Cerebellar nuclear complex (tissue), 1 donor: ENCODE data around the gene RAB29.
"Not testable (repeated sequence)": the region's sequence is repeated elsewhere in the genome, so short reads cannot be mapped to it uniquely, and the experiment has no call there.

Source experiments
- DNase-seq, 2 experiments: peaks; one replicate each; lab custom pipeline; 2025; lab: John Stamatoyannopoulos, UW

Gene RAB29

GRCh38 chr1:205720740-205721139 is 54.5 kb downstream of the RAB29 start:
- DNase-seq: not testable (repeated sequence)

- DNase-seq: no peak
Observed at GRCh38 chr1:205719762-205720161, 55.5 kb downstream of the RAB29 start.

GRCh38 chr1:205719015-205719414 is 56.3 kb downstream of the RAB29 start:
- no peak for DNase-seq
